ENCODE data around the gene RPTOR. TPM values are rescaled to one million over a fixed set of nuclear protein-coding genes. Genes with fewer than 3 reads are reported as not detected.
A peak's percentile ranks its signal among the peaks of the same experiment; 100 is the strongest.

RPTOR gene
- total RNA-seq, 4 donors from 2014 or later: 19.0 to 48.3 (median 27.3) TPM

DNA sequence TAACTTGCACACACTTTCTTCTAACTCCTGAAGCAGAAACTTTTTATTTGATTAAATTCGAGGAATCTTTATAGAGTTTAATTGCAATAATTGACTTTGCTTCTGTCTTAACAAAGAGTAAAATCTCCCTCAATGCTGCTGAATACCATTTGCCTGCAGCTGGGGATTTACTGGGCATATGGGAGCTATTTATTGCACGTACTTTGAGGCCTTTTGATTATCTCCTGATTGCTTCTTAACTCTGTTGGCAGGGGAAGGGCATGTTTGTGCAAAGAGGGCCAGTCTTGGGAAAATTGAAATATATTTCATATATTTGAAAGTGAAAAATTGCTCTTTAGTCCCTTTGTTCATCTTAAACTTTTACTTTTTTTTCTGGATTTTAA is 290.2 kb downstream of the RPTOR start:
- Histone ChIP-seq H3K4me1 (peaks cover 0 to 4% of the 10 kb centered on the region in 2 donors), H3K27me3 (no peaks in the 10 kb centered on the region), H3K27ac (peak overlapping the region; percentile 91 to 93), H3K9me3 (no peaks in the 10 kb centered on the region), H3K36me3 (no peaks in the 10 kb centered on the region), H3K4me3 (no peak overlapping the region)
- intact Hi-C loops (cut with DNase I; ENCODE audit: low total_unique reads): no loop called here
- DNase-seq: no peak
- TF ChIP-seq POLR2A (IDR thresholded peaks at IDR 0.05): no peak
- TF ChIP-seq, protein P1, sequence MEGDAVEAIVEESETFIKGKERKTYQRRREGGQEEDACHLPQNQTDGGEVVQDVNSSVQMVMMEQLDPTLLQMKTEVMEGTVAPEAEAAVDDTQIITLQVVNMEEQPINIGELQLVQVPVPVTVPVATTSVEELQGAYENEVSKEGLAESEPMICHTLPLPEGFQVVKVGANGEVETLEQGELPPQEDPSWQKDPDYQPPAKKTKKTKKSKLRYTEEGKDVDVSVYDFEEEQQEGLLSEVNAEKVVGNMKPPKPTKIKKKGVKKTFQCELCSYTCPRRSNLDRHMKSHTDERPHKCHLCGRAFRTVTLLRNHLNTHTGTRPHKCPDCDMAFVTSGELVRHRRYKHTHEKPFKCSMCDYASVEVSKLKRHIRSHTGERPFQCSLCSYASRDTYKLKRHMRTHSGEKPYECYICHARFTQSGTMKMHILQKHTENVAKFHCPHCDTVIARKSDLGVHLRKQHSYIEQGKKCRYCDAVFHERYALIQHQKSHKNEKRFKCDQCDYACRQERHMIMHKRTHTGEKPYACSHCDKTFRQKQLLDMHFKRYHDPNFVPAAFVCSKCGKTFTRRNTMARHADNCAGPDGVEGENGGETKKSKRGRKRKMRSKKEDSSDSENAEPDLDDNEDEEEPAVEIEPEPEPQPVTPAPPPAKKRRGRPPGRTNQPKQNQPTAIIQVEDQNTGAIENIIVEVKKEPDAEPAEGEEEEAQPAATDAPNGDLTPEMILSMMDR (IDR thresholded peaks at IDR 0.05): no peak

DNA sequence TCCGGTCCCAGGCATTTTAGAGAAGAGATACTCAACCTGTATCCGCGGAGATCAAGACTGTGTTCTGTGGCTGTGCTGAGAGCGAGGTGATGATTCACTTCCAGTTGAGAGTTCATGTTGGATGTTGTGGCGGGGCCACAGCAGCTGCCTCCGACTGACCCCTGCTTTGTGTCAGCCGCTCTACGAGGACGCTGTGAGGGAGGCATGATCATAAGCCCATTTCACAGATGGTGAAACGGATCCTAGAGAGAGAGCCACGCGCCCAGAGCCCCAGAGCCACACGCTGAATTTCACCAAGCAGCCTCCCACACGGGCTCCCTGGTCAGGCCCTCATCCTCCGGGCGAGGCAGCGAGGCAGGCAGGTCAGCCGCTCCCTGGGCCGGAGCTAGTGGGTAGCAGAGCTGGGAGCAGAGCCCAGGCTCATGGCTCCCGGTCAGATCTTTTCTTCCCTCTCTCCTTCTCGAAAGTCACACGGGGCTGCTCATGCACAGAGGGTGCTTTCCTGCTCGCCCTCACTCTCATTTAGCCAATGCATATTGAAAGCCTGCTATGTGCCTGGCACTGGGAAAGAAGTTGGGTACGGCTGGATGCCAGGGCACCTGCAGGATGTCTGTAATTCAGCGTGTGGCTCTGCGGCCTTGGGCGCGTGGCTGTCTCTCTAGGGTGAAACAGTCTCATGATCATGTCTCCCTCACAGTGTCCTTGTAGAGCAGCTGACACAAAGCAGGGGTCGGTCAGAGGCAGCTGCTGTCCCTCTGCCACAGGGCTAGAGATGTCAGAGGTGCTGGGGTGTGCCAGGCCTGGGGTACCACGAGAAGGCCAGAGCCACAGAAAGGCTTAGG is 291.4 kb downstream of the RPTOR start:
- no peak for DNase-seq
- H3K9me3 ChIP-seq: no peaks in the 10 kb centered on the region
- no peaks in the 10 kb centered on the region for H3K36me3 ChIP-seq
- no peak overlapping the region for H3K4me3 ChIP-seq
- no peak overlapping the region for H3K27ac ChIP-seq
- no peak for TF ChIP-seq POLR2A (IDR thresholded peaks at IDR 0.05)
- TF ChIP-seq, protein P1 (IDR thresholded peaks at IDR 0.05): no peak
- intact Hi-C loops (cut with DNase I; ENCODE audit: low total_unique reads): no loop called here
- peaks cover 0 to 4% of the 10 kb centered on the region in 2 donors for H3K4me1 ChIP-seq
- H3K27me3 ChIP-seq: no peaks in the 10 kb centered on the region

DNA sequence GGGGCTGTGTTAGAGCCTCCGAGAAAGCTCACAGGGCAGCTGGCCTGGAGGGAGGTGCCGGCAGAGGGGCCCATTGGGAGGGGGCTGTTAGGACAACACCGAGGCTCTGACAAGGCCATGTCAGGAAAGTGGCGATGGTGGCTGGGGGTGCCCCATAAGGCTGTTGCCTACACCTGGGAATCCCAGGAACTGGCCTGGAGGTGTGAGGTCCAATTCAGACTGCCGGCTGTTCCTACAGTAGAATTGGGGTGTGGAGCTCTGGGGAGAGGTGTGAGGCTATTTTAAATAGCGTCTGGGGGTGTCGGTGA is 292.0 kb downstream of the RPTOR start:
- no peak for DNase-seq
- Histone ChIP-seq H3K4me3 (no peak overlapping the region), H3K27ac (no peak overlapping the region), H3K27me3 (no peaks in the 10 kb centered on the region), H3K4me1 (peaks cover 0 to 4% of the 10 kb centered on the region in 2 donors), H3K36me3 (no peaks in the 10 kb centered on the region), H3K9me3 (no peaks in the 10 kb centered on the region)
- intact Hi-C loops (cut with DNase I; ENCODE audit: low total_unique reads): no loop called here
- TF ChIP-seq POLR2A (IDR thresholded peaks at IDR 0.05): no peak
- TF ChIP-seq, protein P1 (IDR thresholded peaks at IDR 0.05): no peak

DNA sequence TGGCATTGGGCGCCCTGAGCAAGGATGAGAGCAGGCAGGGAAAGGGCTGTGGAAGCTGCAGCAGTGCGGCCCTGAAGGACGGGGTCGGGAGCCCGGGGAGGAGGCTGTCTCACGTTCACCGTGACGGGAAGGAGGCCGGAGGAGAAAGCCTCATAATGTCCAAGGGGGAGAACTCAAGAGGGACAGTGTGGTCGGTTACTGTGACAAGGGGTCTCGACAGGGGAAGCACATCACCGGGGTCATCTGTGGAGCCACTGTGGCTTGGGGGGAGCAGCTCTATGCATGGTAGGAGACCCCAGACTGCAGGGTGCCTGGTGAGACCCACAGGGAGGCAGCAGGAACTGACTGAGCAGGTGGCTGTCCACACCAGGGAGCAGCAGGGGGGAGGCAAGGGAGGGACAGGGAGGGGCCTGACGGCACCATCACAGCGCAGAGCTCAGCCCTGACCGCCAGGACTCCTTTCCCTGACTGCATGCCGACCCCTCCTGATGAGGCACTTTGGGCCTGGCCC is 292.4 kb downstream of the RPTOR start:
- Histone ChIP-seq H3K4me3 (no peak overlapping the region), H3K27ac (no peak overlapping the region), H3K36me3 (no peaks in the 10 kb centered on the region), H3K9me3 (no peaks in the 10 kb centered on the region), H3K27me3 (no peaks in the 10 kb centered on the region), H3K4me1 (peaks cover 0 to 4% of the 10 kb centered on the region in 2 donors)
- intact Hi-C loops (cut with DNase I; ENCODE audit: low total_unique reads): no loop called here
- TF ChIP-seq, protein P1 (IDR thresholded peaks at IDR 0.05): no peak
- TF ChIP-seq POLR2A (IDR thresholded peaks at IDR 0.05): no peak
- DNase-seq: no peak

DNA sequence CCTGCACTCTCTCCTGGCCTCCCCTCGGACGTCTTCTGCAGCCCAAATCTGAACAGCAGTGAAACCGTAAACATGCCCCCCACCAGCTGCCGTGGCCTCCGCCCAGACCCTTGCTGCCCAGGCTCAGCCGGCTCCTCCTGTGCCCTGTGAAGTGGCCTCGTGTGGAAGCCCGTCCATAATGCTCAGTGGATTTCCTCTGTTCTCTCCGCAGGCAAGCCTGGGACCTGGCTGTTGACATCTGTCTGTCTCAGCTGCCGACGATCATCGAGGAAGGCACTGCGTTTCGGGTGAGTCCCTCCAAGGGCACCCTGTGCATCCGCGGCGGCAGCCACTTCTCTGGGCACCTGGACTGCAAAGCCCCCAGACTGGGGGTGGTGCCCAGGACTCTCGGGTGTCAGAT is 293.1 kb downstream of the RPTOR start:
- H3K27ac ChIP-seq: no peak overlapping the region
- TF ChIP-seq POLR2A (IDR thresholded peaks at IDR 0.05): no peak
- TF ChIP-seq, protein P1 (IDR thresholded peaks at IDR 0.05): no peak
- H3K4me1 ChIP-seq: peaks cover 0 to 4% of the 10 kb centered on the region in 2 donors
- H3K36me3 ChIP-seq: no peaks in the 10 kb centered on the region
- intact Hi-C loops (cut with DNase I; ENCODE audit: low total_unique reads): no loop called here
- no peak for DNase-seq
- no peak overlapping the region for H3K4me3 ChIP-seq
- no peaks in the 10 kb centered on the region for H3K9me3 ChIP-seq
- no peaks in the 10 kb centered on the region for H3K27me3 ChIP-seq
